Muscle of back (tissue), 10 donors: ENCODE results near the gene SLC26A11. TPM values are rescaled to one million over a fixed set of nuclear protein-coding genes. Genes with fewer than 3 reads are reported as not detected.

Experiments used
- polyA plus RNA-seq, 10 donors: library from polyadenylated mRNA; unstranded; fragments of 120-200 nt; gene quantifications; one replicate each; pipeline ENCODE4 v1.2.1, GENCODE V29; 2013; ENCODE audit not compliant: insufficient read length in 10 of 10

SLC26A11 gene
- polyA plus RNA-seq, 10 donors, result 7.3 to 12.6 (median 9.2) TPM

Other genes with a start within 250 kb of the SLC26A11 start
- gene TBC1D16, start 184.6 kb upstream of the SLC26A11 start, polyA plus RNA-seq, result 10 to 100 TPM; 25.0 to 38.9 (median 29.8) TPM
- 1 to 10 TPM; 2.7 to 8.6 (median 4.2) TPM for gene CCDC40, start 183.8 kb upstream of the SLC26A11 start, polyA plus RNA-seq
- gene GAA, start 118.8 kb upstream of the SLC26A11 start, polyA plus RNA-seq, result 10 to 100 TPM; 17.6 to 42.7 (median 23.1) TPM
- 10 to 100 TPM; 56.9 to 87.8 (median 68.4) TPM for gene EIF4A3, start 73.3 kb upstream of the SLC26A11 start, polyA plus RNA-seq
- gene CARD14, start 50.4 kb upstream of the SLC26A11 start, polyA plus RNA-seq, result under 1 TPM; 0.28 to 0.94 (median 0.71) TPM
- 10 to 100 TPM; 16.1 to 22.9 (median 17.7) TPM for gene SGSH, start 94 bp upstream of the SLC26A11 start, polyA plus RNA-seq
- 10 to 100 TPM; 23.7 to 58.7 (median 36.2) TPM for gene RNF213, start 40.4 kb downstream of the SLC26A11 start, polyA plus RNA-seq
- gene ENDOV, start 194.7 kb downstream of the SLC26A11 start, polyA plus RNA-seq, result 10 to 100 TPM; 15.1 to 22.0 (median 16.1) TPM